NT2/D1 (cell line): ENCODE data around the gene THAP3.
"Not testable (repeated sequence)": the region's sequence is repeated elsewhere in the genome, so short reads cannot be mapped to it uniquely, and the experiment has no call there.

ENCODE experiments used
- SUZ12 ChIP-seq: IDR thresholded peaks from 2 replicates; pipeline ENCODE4 v1.6.1; 2011; ENCODE audit not compliant: insufficient read length, insufficient read depth; ENCODE audit errors: extremely low read depth
- YY1 ChIP-seq: IDR thresholded peaks from 2 replicates; pipeline ENCODE4 v1.6.1; 2011; ENCODE audit not compliant: insufficient read length, insufficient read depth
- ZNF274 ChIP-seq: IDR thresholded peaks from 2 replicates; pipeline ENCODE4 v1.6.1; 2011; ENCODE audit warnings: mild to moderate bottlenecking, low read depth, low read length

GRCh38 chr1:6662468-6662867, 37.8 kb downstream of the THAP3 start:
- not testable (repeated sequence) for TF ChIP-seq ZNF274, YY1, SUZ12
